ENCODE results near the gene MT2A. TPM values are rescaled to one million over a fixed set of nuclear protein-coding genes. Genes with fewer than 3 reads are reported as not detected.

The MT2A gene
- total and polyA plus RNA-seq, 2 donors (not counting 1 experiment from before 2014, with no cell fraction given) = 49.2 to 113 TPM

- DNase-seq (ENCODE audit: low read depth in 2 of 2) = peak; percentile 54 to 58
- peaks cover 5% of the 10 kb centered on the region for H3K27me3 ChIP-seq (ENCODE audit: control insufficient read depth, insufficient read depth, low read length)
Observed at GRCh38 chr16:56637814-56638750, 29.7 kb downstream of the MT2A start, which contains the start of gene MT1A. MT1A (plus strand) TSS chr16:56638666; CDS start chr16:56638739, 73 bp downstream.

GRCh38 chr16:56639045-56639444, 30.7 kb downstream of the MT2A start:
- no peak for DNase-seq (ENCODE audit: low read depth in 2 of 2)
- no peak overlapping the region for H3K4me3 ChIP-seq (replicated peaks in 1 of 4; ENCODE audit: control extremely low read depth in 1 of 4, insufficient read depth in 1 of 4, low read depth in 3 of 4, low read length in 4 of 4)
- H3K9ac ChIP-seq (ENCODE audit: insufficient read depth, low read length) = no peak overlapping the region
- peaks cover 5% of the 10 kb centered on the region for H3K27me3 ChIP-seq (ENCODE audit: control insufficient read depth, insufficient read depth, low read length)
- H2AFZ ChIP-seq (ENCODE audit: low read length) = no peak overlapping the region
- no peaks in the 10 kb centered on the region for H3K4me1 ChIP-seq (ENCODE audit: control insufficient read depth, extremely low read depth, insufficient read depth, low read length)
- H3K79me2 ChIP-seq (ENCODE audit: control insufficient read depth, insufficient read depth, low read length) = no peaks in the 10 kb centered on the region
- H4K20me1 ChIP-seq (ENCODE audit: control insufficient read depth, extremely low read depth, insufficient read depth, low read length) = no peaks in the 10 kb centered on the region
- no peak overlapping the region for H3K4me2 ChIP-seq (ENCODE audit: extremely low read depth, insufficient read depth, low read length)
- no peaks in the 10 kb centered on the region for H3K36me3 ChIP-seq (ENCODE audit: control insufficient read depth, insufficient read depth, low read length)
- no peaks in the 10 kb centered on the region for H3K9me3 ChIP-seq (ENCODE audit: control insufficient read depth, insufficient read depth, low read depth, low read length)
- TF ChIP-seq CTCF (conservative IDR thresholded peaks at IDR 0.05 in 1 of 2, IDR thresholded peaks at IDR 0.05 in 1 of 2; ENCODE audit: low read depth in 1 of 2, low read length in 2 of 2) (no peak), EZH2 (IDR thresholded peaks at IDR 0.05; ENCODE audit: low read length, missing control alignments) (no peak)
- H3K27ac ChIP-seq (ENCODE audit: insufficient read depth, low read length) = no peak overlapping the region

More at GRCh38 chr16:56637814-56638750, 29.7 kb downstream of the MT2A start, which contains the start of gene MT1A:
- H3K36me3 ChIP-seq (ENCODE audit: control insufficient read depth, insufficient read depth, low read length) = no peaks in the 10 kb centered on the region
- peak within 1 kb of the TSS; percentile 49 to 59 (median 50) for H3K4me3 ChIP-seq (replicated peaks in 1 of 4; ENCODE audit: control extremely low read depth in 1 of 4, insufficient read depth in 1 of 4, low read depth in 3 of 4, low read length in 4 of 4)
- H3K27ac ChIP-seq (ENCODE audit: insufficient read depth, low read length) = no peak within 1 kb of the TSS
- H3K4me2 ChIP-seq (ENCODE audit: extremely low read depth, insufficient read depth, low read length) = peak within 1 kb of the TSS; percentile 83
- H3K9ac ChIP-seq (ENCODE audit: insufficient read depth, low read length) = peak within 1 kb of the TSS; percentile 8
- H3K79me2 ChIP-seq (ENCODE audit: control insufficient read depth, insufficient read depth, low read length) = no peaks in the 10 kb centered on the region
- TF ChIP-seq EZH2 (IDR thresholded peaks at IDR 0.05; ENCODE audit: low read length, missing control alignments) (no peak), CTCF (conservative IDR thresholded peaks at IDR 0.05 in 1 of 2, IDR thresholded peaks at IDR 0.05 in 1 of 2; ENCODE audit: low read depth in 1 of 2, low read length in 2 of 2) (no peak)
- H2AFZ ChIP-seq (ENCODE audit: low read length) = peak within 1 kb of the TSS; percentile 62
- no peaks in the 10 kb centered on the region for H3K4me1 ChIP-seq (ENCODE audit: control insufficient read depth, extremely low read depth, insufficient read depth, low read length)
- no peaks in the 10 kb centered on the region for H3K9me3 ChIP-seq (ENCODE audit: control insufficient read depth, insufficient read depth, low read depth, low read length)
- H4K20me1 ChIP-seq (ENCODE audit: control insufficient read depth, extremely low read depth, insufficient read depth, low read length) = no peaks in the 10 kb centered on the region

GRCh38 chr16:56640076-56640475, 31.7 kb downstream of the MT2A start:
- no peak overlapping the region for H3K27ac ChIP-seq (ENCODE audit: insufficient read depth, low read length)
- DNase-seq (ENCODE audit: low read depth in 2 of 2) = no peak
- TF ChIP-seq CTCF (conservative IDR thresholded peaks at IDR 0.05 in 1 of 2, IDR thresholded peaks at IDR 0.05 in 1 of 2; ENCODE audit: low read depth in 1 of 2, low read length in 2 of 2) (no peak), EZH2 (IDR thresholded peaks at IDR 0.05; ENCODE audit: low read length, missing control alignments) (no peak)
- H3K4me1 ChIP-seq (ENCODE audit: control insufficient read depth, extremely low read depth, insufficient read depth, low read length) = no peaks in the 10 kb centered on the region
- H3K4me2 ChIP-seq (ENCODE audit: extremely low read depth, insufficient read depth, low read length) = no peak overlapping the region
- H2AFZ ChIP-seq (ENCODE audit: low read length) = no peak overlapping the region
- H4K20me1 ChIP-seq (ENCODE audit: control insufficient read depth, extremely low read depth, insufficient read depth, low read length) = no peaks in the 10 kb centered on the region
- no peaks in the 10 kb centered on the region for H3K9me3 ChIP-seq (ENCODE audit: control insufficient read depth, insufficient read depth, low read depth, low read length)
- H3K4me3 ChIP-seq (replicated peaks in 1 of 4; ENCODE audit: control extremely low read depth in 1 of 4, insufficient read depth in 1 of 4, low read depth in 3 of 4, low read length in 4 of 4) = no peak overlapping the region
- no peak overlapping the region for H3K9ac ChIP-seq (ENCODE audit: insufficient read depth, low read length)
- H3K27me3 ChIP-seq (ENCODE audit: control insufficient read depth, insufficient read depth, low read length) = peaks cover 5% of the 10 kb centered on the region
- no peaks in the 10 kb centered on the region for H3K79me2 ChIP-seq (ENCODE audit: control insufficient read depth, insufficient read depth, low read length)
- no peaks in the 10 kb centered on the region for H3K36me3 ChIP-seq (ENCODE audit: control insufficient read depth, insufficient read depth, low read length)
